HG03135 (cell line): ENCODE measurements around the gene TTPAL.

Source experiments
- ATAC-seq: cut with Tn5 transposase; IDR thresholded peaks from one replicate; pipeline ENCODE4 v1.9.1; 2021; ENCODE audit warnings: mild to moderate bottlenecking, moderate library complexity; ENCODE audit not compliant: unreplicated experiment

Gene TTPAL

GRCh38 chr20:44532981-44533331 is 57.3 kb downstream of the TTPAL start:
- ATAC-seq, result no peak

GRCh38 chr20:44533928-44534327 is 58.3 kb downstream of the TTPAL start:
- ATAC-seq, result no peak

GRCh38 chr20:44536175-44536574 is 60.5 kb downstream of the TTPAL start:
- no peak for ATAC-seq

GRCh38 chr20:44537993-44538392 is 62.3 kb downstream of the TTPAL start:
- no peak for ATAC-seq

GRCh38 chr20:44540834-44541233 is 65.2 kb downstream of the TTPAL start:
- no peak for ATAC-seq

- ATAC-seq, result no peak
Observed at GRCh38 chr20:44541992-44542391, 66.3 kb downstream of the TTPAL start.

- ATAC-seq, result no peak
Observed at GRCh38 chr20:44542890-44543289, 67.2 kb downstream of the TTPAL start.

- ATAC-seq, result no peak
Observed at GRCh38 chr20:44543358-44543757, 67.7 kb downstream of the TTPAL start.
